ENCODE measurements around the gene TMEM130.

- TF ChIP-seq SUPT20H (IDR thresholded peaks at IDR 0.05; ENCODE audit: borderline replicate concordance, control insufficient read depth, low read depth, low read length) = no peak
- no peak for TF ChIP-seq NFXL1 (IDR thresholded peaks at IDR 0.05; ENCODE audit: borderline replicate concordance)
- TF ChIP-seq ZBTB40 (IDR thresholded peaks at IDR 0.05; ENCODE audit: borderline replicate concordance) = no peak
- no peak for TF ChIP-seq CTCF (IDR thresholded peaks at IDR 0.05 in 2 of 3, conservative IDR thresholded peaks at IDR 0.05 in 1 of 3; ENCODE audit: control insufficient read depth in 2 of 3, extremely low read depth in 1 of 3, insufficient read depth in 1 of 3, low read depth in 3 of 3, low read length in 3 of 3)
- no peak for TF ChIP-seq POLR2A (IDR thresholded peaks at IDR 0.05; ENCODE audit: low read depth, low read length)
- no peak for TF ChIP-seq RB1 (IDR thresholded peaks at IDR 0.05; ENCODE audit: borderline replicate concordance)
- TF ChIP-seq ELK1 (IDR thresholded peaks at IDR 0.05; ENCODE audit: low read depth, low read length) = no peak
- no peak for TF ChIP-seq TAF1 (IDR thresholded peaks at IDR 0.05; ENCODE audit: borderline replicate concordance, low read depth, low read length)
- no peak for TF ChIP-seq CHD1 (IDR thresholded peaks at IDR 0.05; ENCODE audit: low read depth, low read length)
- TF ChIP-seq RELA (IDR thresholded peaks at IDR 0.05; ENCODE audit: borderline replicate concordance, partially characterized antibody) = no peak
- no peak for TF ChIP-seq ZBED1 (IDR thresholded peaks at IDR 0.05; ENCODE audit: borderline replicate concordance)
- no peak for TF ChIP-seq BRCA1 (IDR thresholded peaks at IDR 0.05; ENCODE audit: low read depth, low read length)
Observed at GRCh38 chr7:98900815-98901214, 31.0 kb upstream of the TMEM130 start.

Data from GM12878 (cell line).